OCI-LY7 (cell line): ENCODE results near the gene PCDHB9. TPM values are rescaled to one million over a fixed set of nuclear protein-coding genes. Genes with fewer than 3 reads are reported as not detected.
"Not testable (repeated sequence)": the region's sequence is repeated elsewhere in the genome, so short reads cannot be mapped to it uniquely, and the experiment has no call there.

ENCODE experiments used
- BruUV-seq: library from RNA; stranded (reverse); fragments of 400-500 nt; replicated peaks from 2 replicates; lab custom pipeline; 2021; lab: Mats Ljungman, UMichigan
- CTCF ChIA-PET: fragments of 300-600 bp; sonication (Branson Sonifier 250); formaldehyde crosslinking; loops from one replicate; lab custom pipeline; 2022; ENCODE audit warnings: antibody characterized with exemption; ENCODE audit not compliant: unreplicated experiment; lab: Charles Lee
- POLR2A ChIA-PET: fragments of 300-600 bp; sonication (Branson Sonifier 250); formaldehyde crosslinking; loops from one replicate; lab custom pipeline; 2022; ENCODE audit warnings: antibody characterized with exemption; lab: Charles Lee
- DNase-seq: peaks from one replicate; pipeline ENCODE4 v3.0.0-alpha.2; 2015; ENCODE audit warnings: low spot score
- H2AFZ ChIP-seq: fragments of 200-600 bp; sonication (generic), shearing (Covaris generic); 2 replicates; pipeline ENCODE4 v1.6.1; 2014; ENCODE audit warnings: mild to moderate bottlenecking, antibody characterized with exemption, low read length, moderate library complexity
- H3K27ac ChIP-seq: fragments of 200-600 bp; sonication (generic); 2 replicates; pipeline ENCODE4 v1.5.1; 2014; ENCODE audit warnings: mixed run types, low read depth, mild to moderate bottlenecking, moderate library complexity, low read length, inconsistent platforms; ENCODE audit not compliant: poor library complexity, severe bottlenecking
- H3K36me3 ChIP-seq: fragments of 200-600 bp; sonication (generic); 2 replicates; pipeline ENCODE4 v1.6.1; 2014; ENCODE audit warnings: mild to moderate bottlenecking, antibody characterized with exemption, low read length, moderate library complexity, mixed read lengths; ENCODE audit not compliant: insufficient read depth
- H3K4me1 ChIP-seq: fragments of 200-600 bp; sonication (generic); 2 replicates; pipeline ENCODE4 v1.5.1; 2014; ENCODE audit warnings: mild to moderate bottlenecking, low read length; ENCODE audit not compliant: insufficient read depth, poor library complexity, severe bottlenecking
- H3K4me2 ChIP-seq: fragments of 200-600 bp; sonication (generic); 2 replicates; pipeline ENCODE4 v1.6.1; 2014; ENCODE audit warnings: mild to moderate bottlenecking, low read length
- H3K4me3 ChIP-seq: fragments of 200-600 bp; sonication (generic); 2 replicates; pipeline ENCODE4 v1.5.1; 2014; ENCODE audit warnings: mild to moderate bottlenecking, low read depth, low read length; ENCODE audit not compliant: poor library complexity, severe bottlenecking
- H3K79me2 ChIP-seq: fragments of 200-600 bp; sonication (generic); 2 replicates; pipeline ENCODE4 v1.6.1; 2016; ENCODE audit warnings: low read depth, mild to moderate bottlenecking, low read length, moderate library complexity, mixed read lengths; ENCODE audit not compliant: insufficient read depth
- H3K9me2 ChIP-seq: fragments of 200-600 bp; sonication (generic); 2 replicates; pipeline ENCODE4 v1.6.1; 2016; ENCODE audit warnings: mild to moderate bottlenecking, low read length, mixed read lengths; ENCODE audit not compliant: insufficient read depth
- H3K9me3 ChIP-seq: fragments of 200-600 bp; sonication (generic); 2 replicates; pipeline ENCODE4 v1.6.1; 2014; ENCODE audit warnings: mild to moderate bottlenecking, mixed run types, low read length, mixed read lengths
- H4K20me1 ChIP-seq: fragments of 200-600 bp; sonication (generic); 2 replicates; pipeline ENCODE4 v1.6.1; 2014; ENCODE audit warnings: mild to moderate bottlenecking, antibody characterized with exemption, low read length, moderate library complexity, mixed read lengths; ENCODE audit not compliant: insufficient read depth
- CTCF ChIP-seq: fragments of 200-600 bp; sonication (generic); conservative IDR thresholded peaks from 2 replicates; pipeline ENCODE4 v1.5.1; 2014; ENCODE audit warnings: mild to moderate bottlenecking, antibody characterized with exemption, low read length, moderate library complexity, mixed read lengths
- EZH2phosphoT487 ChIP-seq: fragments of 200-600 bp; sonication (generic); IDR thresholded peaks from 2 replicates; pipeline ENCODE4 v1.6.1; 2018; ENCODE audit warnings: low read depth, borderline replicate concordance, mild to moderate bottlenecking, mixed run types, antibody characterized with exemption, low read length, moderate library complexity, mixed read lengths
- intact Hi-C: fragments of 100-400 bp; cut with micrococcal nuclease; formaldehyde crosslinking; loops from one replicate; pipeline ENCODE4 v1.10.0; 2022; ENCODE audit not compliant: unreplicated experiment
- total RNA-seq, 2 experiments: library from RNA; depleted of rRNA in 1 of 2; stranded (reverse); fragments of >200 nt in 1 of 2; shearing (Covaris generic) in 1 of 2; gene quantifications; 2 replicates each; pipeline ENCODE4 v1.2.3, GENCODE V29; 2014 to 2022

Gene PCDHB9
- total RNA-seq, 2 experiments from 2014 or later = 0.06 TPM; not detected in 1

GRCh38 chr5:141179371-141179770 lies 7.6 kb upstream of the PCDHB9 start:
- H3K4me2 ChIP-seq, H3K9me2 ChIP-seq, H2AFZ ChIP-seq, CTCF ChIA-PET, H3K4me1 ChIP-seq, BruUV-seq, POLR2A ChIA-PET, H3K27ac ChIP-seq, H4K20me1 ChIP-seq, H3K79me2 ChIP-seq, H3K36me3 ChIP-seq, H3K9me3 ChIP-seq, H3K4me3 ChIP-seq, DNase-seq, intact Hi-C loops: not testable (repeated sequence)

DNA sequence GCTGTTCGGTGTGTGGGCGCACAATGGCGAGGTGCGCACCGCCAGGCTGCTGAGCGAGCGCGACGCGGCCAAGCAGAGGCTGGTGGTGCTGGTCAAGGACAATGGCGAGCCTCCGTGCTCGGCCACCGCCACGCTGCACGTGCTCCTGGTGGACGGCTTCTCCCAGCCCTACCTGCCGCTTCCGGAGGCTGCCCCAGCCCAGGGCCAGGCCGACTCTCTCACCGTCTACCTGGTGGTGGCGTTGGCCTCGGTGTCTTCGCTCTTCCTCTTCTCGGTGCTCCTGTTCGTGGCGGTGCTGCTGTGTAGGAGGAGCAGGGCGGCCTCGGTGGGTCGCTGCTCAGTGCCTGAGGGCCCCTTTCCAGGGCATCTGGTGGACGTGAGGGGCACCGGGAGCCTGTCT lies 7.1 kb upstream of the PCDHB9 start:
- H3K4me3 ChIP-seq, BruUV-seq, intact Hi-C loops, H3K4me2 ChIP-seq, H3K36me3 ChIP-seq, H3K9me2 ChIP-seq, H3K9me3 ChIP-seq, H4K20me1 ChIP-seq, H3K27ac ChIP-seq, DNase-seq, H3K79me2 ChIP-seq, H3K4me1 ChIP-seq, H2AFZ ChIP-seq, CTCF ChIA-PET, POLR2A ChIA-PET: not testable (repeated sequence)

- Histone ChIP-seq H3K9me2 (no peaks in the 10 kb centered on the region), H3K4me2 (no peak overlapping the region), H3K4me3 (no peak overlapping the region), H4K20me1 (no peaks in the 10 kb centered on the region), H3K27ac (no peak overlapping the region), H3K4me1 (no peaks in the 10 kb centered on the region), H3K79me2 (no peaks in the 10 kb centered on the region), H3K36me3 (no peaks in the 10 kb centered on the region), H2AFZ (no peak overlapping the region), H3K9me3 (no peaks in the 10 kb centered on the region)
- ChIA-PET CTCF (no interaction called here), POLR2A (no interaction called here)
- DNase-seq = no peak
- TF ChIP-seq CTCF = no peak
- TF ChIP-seq EZH2phosphoT487 = no peak
- intact Hi-C loops = no loop called here
- no TSS peak for BruUV-seq
Observed at GRCh38 chr5:141180313-141180712, 6.6 kb upstream of the PCDHB9 start.

GRCh38 chr5:141182248-141182647 lies 4.7 kb upstream of the PCDHB9 start, which contains the start of gene PCDHB16:
Gene PCDHB16, plus strand, starts transcription at chr5:141182387. Its CDS starts 173 bp downstream, at chr5:141182560.
- DNase-seq = no peak
- H2AFZ ChIP-seq = no peak within 1 kb of the TSS
- H3K9me3 ChIP-seq = no peaks in the 10 kb centered on the region
- H3K27ac ChIP-seq = no peak within 1 kb of the TSS
- CTCF ChIA-PET = no interaction called here
- no peaks in the 10 kb centered on the region for H3K9me2 ChIP-seq
- intact Hi-C loops = no loop called here
- no peaks in the 10 kb centered on the region for H4K20me1 ChIP-seq
- no peaks in the 10 kb centered on the region for H3K4me1 ChIP-seq
- no peak within 1 kb of the TSS for H3K4me3 ChIP-seq
- no peaks in the 10 kb centered on the region for H3K36me3 ChIP-seq
- no peak for TF ChIP-seq CTCF
- no peak for TF ChIP-seq EZH2phosphoT487
- POLR2A ChIA-PET = no interaction called here
- no peaks in the 10 kb centered on the region for H3K79me2 ChIP-seq
- no TSS peak for BruUV-seq
- no peak within 1 kb of the TSS for H3K4me2 ChIP-seq

DNA sequence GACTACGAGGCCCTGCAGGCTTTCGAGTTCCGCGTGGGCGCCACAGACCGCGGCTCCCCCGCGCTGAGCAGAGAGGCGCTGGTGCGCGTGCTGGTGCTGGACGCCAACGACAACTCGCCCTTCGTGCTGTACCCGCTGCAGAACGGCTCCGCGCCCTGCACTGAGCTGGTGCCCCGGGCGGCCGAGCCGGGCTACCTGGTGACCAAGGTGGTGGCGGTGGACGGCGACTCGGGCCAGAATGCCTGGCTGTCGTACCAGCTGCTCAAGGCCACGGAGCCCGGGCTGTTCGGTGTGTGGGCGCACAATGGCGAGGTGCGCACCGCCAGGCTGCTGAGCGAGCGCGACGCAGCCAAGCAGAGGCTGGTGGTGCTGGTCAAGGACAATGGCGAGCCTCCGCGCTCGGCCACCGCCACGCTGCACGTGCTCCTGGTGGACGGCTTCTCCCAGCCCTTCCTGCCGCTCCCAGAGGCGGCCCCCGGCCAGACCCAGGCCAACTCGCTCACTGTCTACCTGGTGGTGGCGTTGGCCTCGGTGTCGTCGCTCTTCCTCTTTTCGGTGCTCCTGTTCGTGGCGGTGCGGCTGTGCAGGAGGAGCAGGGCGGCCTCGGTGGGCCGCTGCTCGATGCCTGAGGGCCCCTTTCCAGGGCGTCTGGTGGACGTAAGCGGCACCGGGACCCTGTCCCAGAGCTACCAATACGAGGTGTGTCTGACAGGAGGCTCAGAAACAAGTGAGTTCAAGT lies 2.7 kb upstream of the PCDHB9 start:
- POLR2A ChIA-PET, intact Hi-C loops, CTCF ChIA-PET: not testable (repeated sequence)

More for the DNA sequence above, 2.7 kb upstream of the PCDHB9 start:
- H3K9me3 ChIP-seq, DNase-seq, H3K36me3 ChIP-seq, H3K79me2 ChIP-seq, H3K4me3 ChIP-seq, BruUV-seq, H3K9me2 ChIP-seq, H2AFZ ChIP-seq, H3K4me2 ChIP-seq, H4K20me1 ChIP-seq, H3K27ac ChIP-seq, H3K4me1 ChIP-seq: not testable (repeated sequence)
